ENCODE data around the gene CDC42EP1.
A peak's percentile ranks its signal among the peaks of the same experiment; 100 is the strongest.

Gene CDC42EP1

DNA sequence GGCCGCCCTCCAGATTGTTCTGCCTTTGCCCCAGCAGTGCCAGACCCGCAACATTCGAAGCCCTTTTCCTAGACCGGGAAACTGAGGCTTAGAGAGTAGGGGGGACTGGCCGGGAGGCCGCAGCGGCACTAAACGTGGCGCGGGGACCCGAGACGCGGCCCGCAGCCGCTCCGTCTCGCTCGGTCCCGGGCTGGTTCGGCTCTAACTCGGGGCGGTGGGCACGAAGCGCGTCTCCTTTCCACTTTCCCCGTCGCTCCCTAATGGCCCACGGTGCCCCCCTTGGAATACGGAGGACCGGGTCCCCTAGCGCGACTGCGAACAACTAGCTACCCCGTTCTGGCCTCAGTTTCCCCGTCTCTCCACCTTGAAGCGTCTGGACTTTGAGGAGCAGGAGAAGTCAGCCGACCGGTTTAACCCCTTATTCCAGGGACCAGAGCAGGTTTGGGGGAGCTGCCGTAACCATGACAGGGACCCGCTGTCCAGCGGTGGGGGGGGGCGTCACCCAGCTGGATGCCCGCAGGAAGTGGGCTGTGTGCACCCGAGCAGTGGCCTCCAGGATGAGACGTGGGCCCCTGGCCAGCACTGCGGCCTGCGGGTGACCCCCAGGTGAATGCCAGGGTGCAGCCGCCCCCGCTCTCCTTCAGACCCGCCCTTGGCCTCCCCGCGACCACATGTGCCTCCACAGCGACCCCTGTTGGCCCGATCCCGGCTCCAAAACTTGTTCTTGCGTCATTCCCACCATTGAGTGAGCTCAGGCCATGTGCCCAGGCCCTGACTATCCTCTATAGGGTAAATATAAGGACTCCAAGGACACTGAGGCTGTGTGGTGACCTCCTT lies 1.1 kb downstream of the CDC42EP1 start:
- DNase-seq: peak; percentile 76 to 80

DNA sequence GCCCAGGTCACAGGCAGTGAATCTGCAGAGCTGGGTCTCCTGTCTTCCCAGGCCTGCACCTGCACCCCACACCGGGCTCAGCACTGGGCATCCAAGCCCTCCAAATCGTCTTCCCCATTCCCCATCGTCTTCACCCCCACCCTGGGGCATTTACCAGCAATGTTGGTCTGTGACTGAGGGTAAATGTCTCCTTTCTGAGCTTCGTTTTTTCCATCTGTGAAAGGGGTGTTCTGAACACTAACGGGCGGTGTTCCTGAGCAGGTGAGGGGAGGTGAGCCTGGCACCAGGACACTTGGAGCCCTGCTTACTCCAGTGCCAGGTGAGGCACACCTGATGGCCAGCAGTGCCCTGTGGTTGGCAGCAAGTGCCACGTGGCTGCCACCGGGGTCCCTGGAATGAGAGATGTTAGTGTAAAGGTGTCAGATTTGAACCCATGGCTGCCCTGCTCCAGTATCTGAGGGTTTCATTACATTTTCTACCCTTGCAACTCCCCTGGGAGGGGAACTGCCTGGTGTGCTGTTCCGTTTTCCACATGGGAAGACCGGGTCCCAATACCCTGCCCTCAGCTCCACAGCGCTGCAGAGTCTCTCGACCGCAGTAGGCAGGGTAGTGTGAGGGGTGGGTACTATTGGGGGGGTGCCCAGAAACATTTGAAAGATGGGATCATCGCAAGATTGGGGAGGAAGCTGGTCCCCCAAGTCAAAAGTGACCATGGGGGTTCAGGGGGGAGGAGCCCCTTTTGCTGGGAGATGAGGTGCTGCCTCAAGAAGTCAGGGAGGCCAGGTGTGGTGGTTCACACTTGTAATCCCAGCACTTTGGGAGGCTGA lies 2.0 kb downstream of the CDC42EP1 start:
- DNase-seq: no peak

DNA sequence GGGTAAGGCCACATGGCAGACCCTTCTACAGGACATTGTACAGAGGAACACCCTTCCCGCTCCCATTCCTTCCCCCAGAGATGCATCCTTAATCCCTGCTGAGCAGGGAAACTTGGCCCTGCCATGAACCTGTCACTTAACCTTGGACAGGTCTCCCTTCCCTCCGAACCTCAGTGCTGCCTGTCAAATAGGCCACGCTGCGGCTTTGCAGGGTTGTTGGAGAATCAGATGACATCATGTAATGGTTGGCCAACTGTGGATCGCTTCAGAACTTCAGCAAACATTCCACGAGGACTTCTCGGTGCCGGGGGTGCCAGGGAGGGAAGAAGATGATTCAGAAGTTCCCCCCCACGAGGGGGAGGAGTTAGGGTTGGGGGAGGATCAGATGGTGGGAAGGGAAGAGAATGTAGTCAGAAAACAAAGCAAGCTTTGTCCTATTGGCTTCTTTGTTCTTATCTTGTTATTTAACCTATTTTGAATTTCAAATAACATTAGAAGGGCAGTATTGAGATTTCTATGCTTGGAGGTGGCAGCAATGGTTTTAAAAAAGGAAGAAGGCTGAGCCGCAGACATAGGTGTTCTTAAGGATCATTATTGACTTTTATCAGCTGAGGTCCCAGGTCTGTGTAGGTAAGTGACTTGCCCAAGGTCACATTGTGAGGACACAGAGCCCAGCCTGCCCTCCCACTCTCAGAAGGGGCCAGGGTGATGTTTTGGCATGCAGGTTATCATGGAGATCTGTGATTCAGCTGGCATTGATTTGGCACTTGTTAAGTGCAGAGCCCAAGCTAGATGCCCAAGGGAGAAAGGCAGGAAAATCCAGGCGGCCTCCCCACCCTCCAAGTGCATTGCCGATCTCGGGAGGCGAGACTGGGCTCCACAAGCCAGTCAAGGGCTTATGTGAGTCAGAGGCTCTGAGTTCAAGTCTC lies 3.1 kb downstream of the CDC42EP1 start:
- no peak for DNase-seq

- DNase-seq: no peak
These were observed 3.9 kb downstream of the CDC42EP1 start for GRCh38 chr22:37564111-37564711.

DNA sequence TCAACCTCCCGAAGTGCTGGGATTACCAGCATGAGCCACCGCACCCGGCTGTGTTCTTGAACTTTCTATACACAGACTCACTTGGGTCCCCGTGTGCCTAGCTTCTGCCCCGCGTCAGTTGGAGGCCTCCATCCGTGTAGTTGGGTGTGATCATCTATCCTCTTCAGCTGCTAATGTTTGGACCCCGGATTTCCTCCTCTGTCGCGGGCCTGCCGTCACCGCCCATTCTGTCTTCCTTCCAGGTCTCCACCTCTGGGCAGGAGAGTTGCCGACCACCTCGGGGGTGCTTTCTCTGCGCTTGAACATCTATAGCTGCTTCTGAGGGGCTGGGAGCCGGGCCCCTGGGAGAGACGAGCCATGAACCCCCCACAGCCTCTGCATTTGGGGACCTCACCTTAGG lies 5.5 kb downstream of the CDC42EP1 start:
- DNase-seq: no peak

DNA sequence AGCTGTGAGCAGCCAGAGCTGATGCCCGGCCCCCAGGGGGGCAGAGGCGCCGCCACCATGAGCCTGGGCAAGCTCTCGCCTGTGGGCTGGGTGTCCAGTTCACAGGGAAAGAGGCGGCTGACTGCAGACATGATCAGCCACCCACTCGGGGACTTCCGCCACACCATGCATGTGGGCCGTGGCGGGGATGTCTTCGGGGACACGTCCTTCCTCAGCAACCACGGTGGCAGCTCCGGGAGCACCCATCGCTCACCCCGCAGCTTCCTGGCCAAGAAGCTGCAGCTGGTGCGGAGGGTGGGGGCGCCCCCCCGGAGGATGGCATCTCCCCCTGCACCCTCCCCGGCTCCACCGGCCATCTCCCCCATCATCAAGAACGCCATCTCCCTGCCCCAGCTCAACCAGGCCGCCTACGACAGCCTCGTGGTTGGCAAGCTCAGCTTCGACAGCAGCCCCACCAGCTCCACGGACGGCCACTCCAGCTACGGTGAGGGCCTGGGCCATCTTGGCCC lies 6.1 kb downstream of the CDC42EP1 start:
- peak in 1 of 2 experiments; percentile 14 for DNase-seq

DNA sequence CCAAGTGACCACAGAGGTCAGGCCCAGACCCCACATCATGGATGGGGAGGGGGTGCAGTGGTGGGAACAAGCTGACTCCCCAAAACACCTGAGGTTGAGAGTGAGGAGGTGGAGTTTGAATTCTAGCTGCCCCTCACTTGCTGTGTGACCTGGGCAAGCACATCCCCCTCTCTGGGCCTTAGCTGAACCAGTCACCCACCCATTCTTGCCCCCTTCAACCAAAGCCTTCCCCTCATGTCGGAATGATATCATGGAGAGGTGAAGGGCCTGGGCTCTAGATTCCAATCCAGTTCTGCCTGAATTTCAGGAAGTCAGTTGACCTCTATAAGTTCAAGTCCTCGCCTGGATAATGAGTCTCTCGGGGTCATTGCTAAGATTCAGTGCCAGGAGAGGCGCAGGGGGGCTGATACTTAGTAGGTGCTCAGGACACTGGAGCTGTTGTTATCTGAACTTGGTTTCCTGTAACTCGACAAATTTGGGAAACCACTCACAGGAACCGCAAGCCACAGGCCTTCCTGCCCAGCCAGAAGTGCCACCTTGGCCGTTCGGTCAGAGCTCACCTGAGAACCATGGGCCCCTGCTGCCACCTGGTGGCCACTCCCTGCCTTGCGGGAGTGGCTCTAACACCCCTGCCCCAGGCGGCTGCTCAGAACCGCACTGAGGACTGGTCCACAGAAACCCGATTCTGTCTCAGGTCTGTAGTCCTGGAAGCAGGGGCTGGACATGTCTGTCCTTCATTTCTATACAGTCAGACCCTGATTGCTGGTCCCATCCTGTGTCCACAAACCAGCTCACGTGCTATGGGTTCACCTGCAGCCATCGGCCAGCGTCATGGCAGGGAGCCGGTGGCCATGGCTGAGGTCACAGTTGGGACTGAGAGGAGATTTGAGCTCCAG lies 6.9 kb downstream of the CDC42EP1 start:
- peak; percentile 85 for DNase-seq

- DNase-seq: no peak
These were observed 7.7 kb downstream of the CDC42EP1 start for GRCh38 chr22:37568012-37568411.

DNA sequence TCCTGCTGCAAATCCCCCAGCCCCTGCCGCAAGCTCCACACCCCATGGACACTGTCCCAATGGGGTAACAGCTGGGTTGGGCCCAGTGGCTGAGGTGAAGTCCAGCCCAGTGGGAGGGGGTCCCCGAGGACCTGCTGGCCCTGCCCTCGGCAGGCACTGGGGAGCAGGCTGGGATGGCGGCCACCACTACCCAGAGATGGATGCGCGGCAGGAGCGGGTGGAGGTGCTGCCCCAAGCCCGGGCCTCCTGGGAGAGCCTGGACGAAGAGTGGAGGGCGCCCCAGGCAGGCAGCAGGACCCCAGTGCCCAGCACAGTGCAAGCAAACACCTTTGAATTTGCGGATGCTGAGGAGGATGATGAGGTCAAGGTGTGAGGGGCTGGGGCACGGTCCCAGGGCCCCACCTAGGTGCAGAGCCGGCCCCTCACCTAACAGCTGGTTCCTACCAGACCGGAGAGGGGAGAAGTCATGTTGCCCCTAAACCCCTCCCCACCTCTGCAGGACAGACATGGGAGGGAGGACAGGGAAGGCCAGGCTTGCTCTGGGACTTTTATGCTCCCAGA lies 8.2 kb downstream of the CDC42EP1 start:
- no peak for DNase-seq

DNA sequence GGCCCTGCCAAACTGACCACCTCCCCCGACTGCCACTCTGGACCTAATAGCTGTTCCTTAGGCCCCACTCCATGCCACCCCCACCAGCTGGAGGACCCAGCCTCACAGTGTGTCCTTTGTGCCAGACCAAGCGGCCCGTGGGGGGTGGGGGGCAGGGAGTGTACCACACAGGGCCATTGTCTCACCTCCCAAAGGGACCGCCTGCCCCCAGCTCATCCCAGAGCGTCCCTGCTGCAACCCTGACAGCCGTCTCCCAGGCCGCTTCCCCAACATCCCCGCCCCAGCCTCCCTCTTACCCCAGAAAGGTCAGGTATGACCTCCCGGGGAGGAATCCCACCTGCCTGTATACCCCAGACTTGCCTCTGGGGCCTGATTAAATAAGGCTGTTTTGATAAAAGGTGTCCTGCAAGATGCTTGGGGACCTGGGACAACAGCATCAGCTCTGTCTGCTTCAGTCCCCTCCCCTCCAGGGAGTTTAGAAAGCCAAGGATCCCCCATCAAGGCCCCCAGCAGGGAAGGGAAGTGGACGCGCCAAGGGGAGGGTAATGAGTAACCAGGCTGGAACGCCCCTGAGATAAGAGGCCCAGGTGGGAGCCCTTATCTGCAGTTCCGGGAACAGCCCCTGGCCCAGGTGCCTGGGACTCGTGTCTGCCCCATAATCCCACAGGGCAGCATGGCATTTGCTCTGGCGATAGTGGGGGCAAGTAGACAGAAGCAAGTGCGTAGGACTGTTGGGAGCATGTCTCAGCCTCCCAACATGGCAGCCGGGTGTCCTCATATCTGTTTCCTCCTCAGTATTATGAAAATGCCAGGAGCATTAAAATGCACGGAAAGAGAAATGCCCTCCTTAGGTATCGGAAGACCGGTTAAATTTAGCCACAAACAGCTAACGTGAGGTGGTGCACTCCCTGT lies 9.0 kb downstream of the CDC42EP1 start:
- DNase-seq: no peak

- no peak for DNase-seq
These were observed 9.8 kb downstream of the CDC42EP1 start for GRCh38 chr22:37569921-37570660.

GRCh38 chr22:37570661-37570976 lies 10.3 kb downstream of the CDC42EP1 start:
- no peak for DNase-seq

DNA sequence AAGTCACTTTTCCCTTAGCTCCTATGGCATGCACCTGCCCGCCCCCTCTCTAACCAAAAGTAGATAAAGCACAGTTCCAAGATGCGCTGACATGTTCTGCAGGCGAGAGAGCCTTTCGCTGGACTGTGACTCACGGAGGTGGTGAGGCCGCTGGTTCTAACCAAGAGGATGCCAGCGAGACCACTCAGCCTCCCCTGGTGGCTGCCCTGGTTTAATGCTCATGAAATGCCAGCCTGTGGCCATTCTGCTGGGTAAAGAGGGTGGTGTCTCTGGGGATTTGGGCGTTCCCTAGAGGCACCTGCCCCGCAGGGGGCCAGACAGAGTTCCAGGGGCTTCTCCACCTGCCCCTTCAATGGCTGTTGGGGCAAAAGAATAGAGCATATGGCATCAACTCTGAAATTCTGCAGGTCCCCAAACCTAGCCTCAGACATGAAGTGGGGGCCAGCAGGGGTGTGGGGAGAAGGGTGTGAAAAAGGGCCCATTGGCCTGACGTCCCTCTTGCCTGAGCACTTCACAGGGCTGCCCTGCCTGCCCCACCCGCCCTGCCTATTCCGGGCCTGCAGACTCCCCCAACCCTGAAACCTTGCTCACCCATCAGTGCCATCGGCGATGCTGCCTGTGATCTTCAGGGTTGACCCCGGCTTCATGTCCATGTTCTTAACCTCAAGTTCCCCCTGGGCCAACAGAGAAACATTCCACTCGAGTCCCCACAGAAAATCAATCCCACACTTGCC lies 11.1 kb downstream of the CDC42EP1 start:
- DNase-seq: no peak

DNA sequence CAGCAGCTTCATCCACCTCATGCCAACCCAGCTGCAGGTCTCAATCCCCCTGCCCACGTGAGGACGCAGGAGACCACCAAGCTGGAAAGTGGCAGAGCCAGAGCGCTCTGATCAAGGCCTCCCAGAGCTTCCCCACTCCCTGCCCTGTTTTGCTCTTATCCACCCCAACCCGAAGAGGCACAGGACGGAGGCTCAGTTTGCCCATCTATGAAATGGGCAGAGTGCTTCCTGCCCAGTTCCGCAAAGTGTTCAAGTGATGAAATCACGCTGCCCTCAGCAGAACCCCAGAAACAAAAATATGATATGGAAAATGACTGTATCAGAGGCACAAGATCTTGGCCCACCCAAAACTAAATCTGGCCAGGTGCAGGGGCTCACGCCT lies 11.7 kb downstream of the CDC42EP1 start:
- DNase-seq: no peak

GRCh38 chr22:37575490-37576003 lies 15.3 kb downstream of the CDC42EP1 start:
- no peak for DNase-seq

DNA sequence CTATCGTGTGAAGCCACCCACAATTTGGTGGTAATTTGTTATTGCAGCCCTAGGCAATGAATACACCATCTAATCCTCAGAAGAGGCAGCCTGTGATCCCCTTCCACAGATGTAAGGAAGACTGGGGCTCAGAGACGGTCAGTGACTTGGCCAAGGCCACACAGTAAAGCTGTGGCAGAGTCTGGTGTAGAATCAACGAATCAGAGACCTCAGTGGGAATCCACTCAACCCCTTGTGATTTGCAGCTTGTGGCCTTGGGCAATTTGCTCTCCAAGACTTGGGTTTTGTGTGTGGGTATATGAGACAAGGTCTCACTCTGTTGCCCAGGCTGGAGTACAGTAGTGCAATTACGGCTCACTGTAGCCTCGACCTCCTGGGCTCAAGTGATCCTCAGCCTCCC lies 17.7 kb downstream of the CDC42EP1 start:
- no peak for DNase-seq

- no peak for DNase-seq
These were observed 21.2 kb downstream of the CDC42EP1 start for GRCh38 chr22:37581504-37581903.

DNA sequence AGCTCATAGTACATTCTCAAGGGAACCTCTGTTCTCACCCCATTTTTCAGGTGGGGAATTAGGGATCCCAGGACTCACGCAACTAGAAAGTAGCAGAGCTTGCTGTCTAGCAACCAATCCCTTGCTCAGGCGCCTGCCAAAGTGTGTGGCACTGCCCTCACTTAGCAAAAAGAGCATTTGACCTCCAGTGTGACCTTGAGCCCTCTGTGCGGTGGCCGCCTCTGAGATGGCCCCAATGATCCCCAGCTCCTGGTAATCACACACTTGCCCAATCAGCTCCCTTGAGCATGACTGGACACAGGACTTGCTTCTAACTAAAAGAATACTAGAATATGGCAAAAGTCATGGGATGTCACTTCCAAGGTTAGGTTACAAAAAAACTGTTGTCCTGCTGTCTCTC lies 22.2 kb downstream of the CDC42EP1 start:
- DNase-seq: no peak

Measured in activated CD4-positive, alpha-beta T cell treated with anti-CD3 and anti-CD28 coated beads, Interleukin-2, amount 50 U/mL, for 4 hours (primary cell).